HEK293 (cell line): Measurements from ENCODE around the gene LTB4R.

Source experiments
- CTCF ChIA-PET: fragments of 350-600 bp; formaldehyde crosslinking; extraction: SDS; loops from one replicate; lab custom pipeline; 2021; ENCODE audit warnings: antibody characterized with exemption; lab: Yijun Ruan, JAX
- POLR2A ChIA-PET: fragments of 300-600 bp; formaldehyde crosslinking; extraction: SDS; loops from one replicate; lab custom pipeline; 2020; ENCODE audit warnings: antibody characterized with exemption, inconsistent platforms; lab: Yijun Ruan, JAX
- H3K27ac ChIP-seq: fragments of 200-500 bp; sonication (Bioruptor generic); 2 replicates; pipeline ENCODE4 v1.5.1; 2014; ENCODE audit warnings: low read depth, low read length, control low read depth, inconsistent platforms; ENCODE audit errors: extremely low read depth
- H3K36me3 ChIP-seq, 2 experiments: fragments of 200-500 bp in 1 of 2; sonication (Bioruptor generic) in 1 of 2; 1 replicate in 1 of 2; 2 replicates in 1 of 2; pipeline ENCODE4 v1.5.1; 2014 to 2017; ENCODE audit warnings: inconsistent platforms in 2 of 2, low read length in 2 of 2; ENCODE audit not compliant: control insufficient read depth in 2 of 2, insufficient read depth in 1 of 2
- H3K4me1 ChIP-seq: fragments of 200-500 bp; sonication (Bioruptor generic); 2 replicates; pipeline ENCODE4 v1.5.1; 2014; ENCODE audit warnings: mild to moderate bottlenecking, low read length, inconsistent platforms; ENCODE audit not compliant: control insufficient read depth, insufficient read depth
- H3K4me3 ChIP-seq: 2 replicates; pipeline ENCODE4 v1.5.1; 2011; ENCODE audit warnings: low read depth, mild to moderate bottlenecking, control low read depth, low read length, moderate library complexity
- H3K9me3 ChIP-seq: fragments of 200-500 bp; sonication (Bioruptor generic); 2 replicates; pipeline ENCODE4 v1.5.1; 2014; ENCODE audit warnings: low read depth, low read length, inconsistent platforms; ENCODE audit not compliant: control insufficient read depth, insufficient read depth
- KLF7 ChIP-seq: fragments of 450-650 bp; formaldehyde crosslinking; IDR thresholded peaks from 2 replicates; pipeline ENCODE4 v1.5.1; 2016; ENCODE audit warnings: missing biosample characterization, missing genetic modification characterization, borderline replicate concordance
- SETDB1 ChIP-seq: IDR thresholded peaks from one replicate; pipeline ENCODE4 v1.6.1; 2017; ENCODE audit warnings: mild to moderate bottlenecking, low read length, moderate library complexity, mixed read lengths; ENCODE audit not compliant: insufficient read length
- ZFP41 ChIP-seq: fragments of 450-650 bp; formaldehyde crosslinking; IDR thresholded peaks from 2 replicates; pipeline ENCODE4 v1.5.1; 2016; ENCODE audit warnings: missing biosample characterization, missing genetic modification characterization, borderline replicate concordance
- ZNF292 ChIP-seq: fragments of 450-650 bp; formaldehyde crosslinking; IDR thresholded peaks from 2 replicates; pipeline ENCODE4 v1.5.1; 2016; ENCODE audit warnings: low read depth, missing biosample characterization, missing genetic modification characterization, borderline replicate concordance
- ZNF426 ChIP-seq: fragments of 450-650 bp; formaldehyde crosslinking; IDR thresholded peaks from 2 replicates; pipeline ENCODE4 v1.5.1; 2017; ENCODE audit warnings: missing biosample characterization, missing genetic modification characterization, mild to moderate bottlenecking, inconsistent platforms, moderate library complexity
- ZNF558 ChIP-seq: fragments of 450-650 bp; formaldehyde crosslinking; IDR thresholded peaks from 2 replicates; pipeline ENCODE4 v1.5.1; 2016; ENCODE audit warnings: missing biosample characterization, missing genetic modification characterization
- ZNF624 ChIP-seq: fragments of 450-650 bp; formaldehyde crosslinking; IDR thresholded peaks from 2 replicates; pipeline ENCODE4 v1.5.1; 2017; ENCODE audit warnings: missing biosample characterization, missing genetic modification characterization
- ZNF654 ChIP-seq: fragments of 450-650 bp; formaldehyde crosslinking; IDR thresholded peaks from 2 replicates; pipeline ENCODE4 v1.5.1; 2016; ENCODE audit warnings: low read depth, missing biosample characterization, missing genetic modification characterization
- TF ChIP-seq, protein P1 (sequence below): fragments of 450-650 bp; formaldehyde crosslinking; IDR thresholded peaks from 2 replicates; pipeline ENCODE4 v1.5.1; 2016; ENCODE audit warnings: missing biosample characterization, missing genetic modification characterization
- TF ChIP-seq, protein P2 (sequence below): fragments of 450-650 bp; formaldehyde crosslinking; IDR thresholded peaks from 2 replicates; pipeline ENCODE4 v1.5.1; 2016; ENCODE audit warnings: missing biosample characterization, missing genetic modification characterization
- TF ChIP-seq, protein P3 (sequence below): fragments of 450-650 bp; formaldehyde crosslinking; IDR thresholded peaks from 2 replicates; pipeline ENCODE4 v1.5.1; 2017; ENCODE audit warnings: missing biosample characterization, missing genetic modification characterization
- TF ChIP-seq, protein P4 (sequence below): fragments of 450-650 bp; formaldehyde crosslinking; IDR thresholded peaks from 2 replicates; pipeline ENCODE4 v1.5.1; 2016; ENCODE audit warnings: missing biosample characterization, missing genetic modification characterization
- TF ChIP-seq, protein P5 (sequence below): fragments of 450-650 bp; formaldehyde crosslinking; IDR thresholded peaks from 2 replicates; pipeline ENCODE4; 2016; ENCODE audit warnings: missing biosample characterization, missing genetic modification characterization

The LTB4R gene

DNA sequence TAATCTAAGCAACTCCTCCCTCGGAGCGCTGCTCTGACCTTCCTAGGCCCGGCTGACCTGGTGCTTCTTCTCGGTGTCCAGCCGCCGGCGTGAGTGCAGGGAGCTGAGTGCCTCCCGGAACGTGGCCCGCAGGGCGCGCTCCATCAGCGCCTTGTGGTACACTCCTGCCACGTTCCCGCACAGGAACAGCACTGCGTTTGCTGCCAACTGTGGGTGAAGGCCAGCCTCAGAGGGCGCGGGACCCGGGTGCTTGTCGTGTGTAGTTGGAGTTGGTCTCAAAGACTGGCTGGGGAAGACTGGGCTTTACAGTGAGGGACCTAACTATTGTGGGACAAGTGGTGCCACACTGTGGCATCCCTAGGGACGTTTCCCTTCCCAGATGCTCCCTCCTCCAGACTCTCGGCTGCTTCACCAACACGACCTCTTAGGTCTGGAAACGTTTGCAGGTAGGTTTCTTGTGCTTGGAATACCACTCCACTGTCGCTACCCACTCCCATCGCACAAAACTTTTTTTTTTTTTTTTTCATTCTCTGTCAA is 20.5 kb downstream of the LTB4R start:
- Histone ChIP-seq H3K27ac (no peak overlapping the region), H3K9me3 (no peaks in the 10 kb centered on the region), H3K36me3 (no peaks in the 10 kb centered on the region), H3K4me1 (peaks cover 4% of the 10 kb centered on the region; the same call in 1 of the 2 replicates), H3K4me3 (no peak overlapping the region)
- ChIA-PET POLR2A (interaction anchor here (0.6 to 2.6 kb wide), 3 partner anchors 110 to 143 kb away, joined by 3 to 12 read pairs (median 5); partner anchors contain the start of genes IPO4 and SDR39U1), CTCF (interaction anchor here (0.6 to 16.9 kb wide), 12 partner anchors 13 to 317 kb away, joined by 3 to 468 read pairs (median 4); partner anchors contain the start of genes CBLN3 and KHNYN)
- TF ChIP-seq ZNF558 (no peak), ZNF426 (tag by site-specific recombination) (no peak), ZFP41 (tag by site-specific recombination) (no peak), KLF7 (tag by site-specific recombination) (no peak), ZNF292 (no peak), ZNF624 (tag by site-specific recombination) (no peak)
- TF ChIP-seq, protein P1, sequence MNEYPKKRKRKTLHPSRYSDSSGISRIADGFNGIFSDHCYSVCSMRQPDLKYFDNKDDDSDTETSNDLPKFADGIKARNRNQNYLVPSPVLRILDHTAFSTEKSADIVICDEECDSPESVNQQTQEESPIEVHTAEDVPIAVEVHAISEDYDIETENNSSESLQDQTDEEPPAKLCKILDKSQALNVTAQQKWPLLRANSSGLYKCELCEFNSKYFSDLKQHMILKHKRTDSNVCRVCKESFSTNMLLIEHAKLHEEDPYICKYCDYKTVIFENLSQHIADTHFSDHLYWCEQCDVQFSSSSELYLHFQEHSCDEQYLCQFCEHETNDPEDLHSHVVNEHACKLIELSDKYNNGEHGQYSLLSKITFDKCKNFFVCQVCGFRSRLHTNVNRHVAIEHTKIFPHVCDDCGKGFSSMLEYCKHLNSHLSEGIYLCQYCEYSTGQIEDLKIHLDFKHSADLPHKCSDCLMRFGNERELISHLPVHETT (tag by site-specific recombination), result no peak

DNA sequence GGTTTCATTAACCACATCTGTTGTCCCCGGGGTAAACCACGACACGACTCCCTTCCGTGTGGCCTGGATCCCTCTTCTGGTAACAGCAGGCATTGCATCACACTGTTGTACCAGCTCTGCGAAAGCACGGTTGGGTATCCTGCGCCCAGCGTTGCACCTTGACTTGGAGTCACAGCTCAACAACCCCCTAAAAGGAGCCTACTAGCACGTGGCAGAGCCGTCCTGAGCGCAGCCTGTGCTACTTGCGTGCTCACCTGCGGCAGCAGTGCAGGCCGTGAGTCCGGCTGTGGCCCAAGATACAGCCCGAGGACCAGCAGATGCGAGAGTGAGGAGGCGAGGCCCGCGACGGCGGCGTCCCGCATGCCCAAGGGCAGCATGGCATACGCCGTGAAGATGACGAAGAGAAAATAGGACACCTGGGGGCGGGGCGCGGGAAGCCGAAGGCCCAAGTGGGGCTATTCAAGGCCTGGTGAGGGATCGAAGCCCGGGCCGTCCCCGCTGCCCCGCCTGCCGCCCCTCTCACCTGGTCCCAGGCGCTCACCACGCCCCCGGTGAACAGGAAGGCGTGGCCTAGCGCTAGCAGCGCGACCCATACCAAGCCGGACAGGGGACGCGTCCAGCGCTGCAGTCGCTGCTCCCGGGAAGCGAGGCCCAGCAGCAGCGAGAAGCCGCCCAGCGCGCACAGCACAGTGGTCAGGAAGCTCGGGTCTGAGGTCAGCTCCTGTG is 21.1 kb downstream of the LTB4R start:
- CTCF ChIA-PET, result interaction anchor here (0.6 to 16.9 kb wide), 27 partner anchors 9 to 325 kb away, joined by 3 to 468 read pairs (median 7); partner anchors contain the start of genes CBLN3, KHNYN, SDR39U1 and TGM1

More for the DNA sequence above, 21.1 kb downstream of the LTB4R start:
- Histone ChIP-seq H3K9me3 (no peaks in the 10 kb centered on the region), H3K36me3 (no peaks in the 10 kb centered on the region), H3K27ac (no peak overlapping the region), H3K4me1 (peaks cover 4% of the 10 kb centered on the region; the same call in 1 of the 2 replicates), H3K4me3 (no peak overlapping the region)
- POLR2A ChIA-PET, result interaction anchor here (0.6 to 2.7 kb wide), 7 partner anchors 40 to 144 kb away, joined by 3 to 21 read pairs (median 5); partner anchors contain the start of genes CBLN3, IPO4, KHNYN and SDR39U1
- TF ChIP-seq, protein P2, sequence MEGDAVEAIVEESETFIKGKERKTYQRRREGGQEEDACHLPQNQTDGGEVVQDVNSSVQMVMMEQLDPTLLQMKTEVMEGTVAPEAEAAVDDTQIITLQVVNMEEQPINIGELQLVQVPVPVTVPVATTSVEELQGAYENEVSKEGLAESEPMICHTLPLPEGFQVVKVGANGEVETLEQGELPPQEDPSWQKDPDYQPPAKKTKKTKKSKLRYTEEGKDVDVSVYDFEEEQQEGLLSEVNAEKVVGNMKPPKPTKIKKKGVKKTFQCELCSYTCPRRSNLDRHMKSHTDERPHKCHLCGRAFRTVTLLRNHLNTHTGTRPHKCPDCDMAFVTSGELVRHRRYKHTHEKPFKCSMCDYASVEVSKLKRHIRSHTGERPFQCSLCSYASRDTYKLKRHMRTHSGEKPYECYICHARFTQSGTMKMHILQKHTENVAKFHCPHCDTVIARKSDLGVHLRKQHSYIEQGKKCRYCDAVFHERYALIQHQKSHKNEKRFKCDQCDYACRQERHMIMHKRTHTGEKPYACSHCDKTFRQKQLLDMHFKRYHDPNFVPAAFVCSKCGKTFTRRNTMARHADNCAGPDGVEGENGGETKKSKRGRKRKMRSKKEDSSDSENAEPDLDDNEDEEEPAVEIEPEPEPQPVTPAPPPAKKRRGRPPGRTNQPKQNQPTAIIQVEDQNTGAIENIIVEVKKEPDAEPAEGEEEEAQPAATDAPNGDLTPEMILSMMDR (tag by site-specific recombination), result peak; percentile 67; the same call in 1 of the 2 replicates
- TF ChIP-seq, protein P3, sequence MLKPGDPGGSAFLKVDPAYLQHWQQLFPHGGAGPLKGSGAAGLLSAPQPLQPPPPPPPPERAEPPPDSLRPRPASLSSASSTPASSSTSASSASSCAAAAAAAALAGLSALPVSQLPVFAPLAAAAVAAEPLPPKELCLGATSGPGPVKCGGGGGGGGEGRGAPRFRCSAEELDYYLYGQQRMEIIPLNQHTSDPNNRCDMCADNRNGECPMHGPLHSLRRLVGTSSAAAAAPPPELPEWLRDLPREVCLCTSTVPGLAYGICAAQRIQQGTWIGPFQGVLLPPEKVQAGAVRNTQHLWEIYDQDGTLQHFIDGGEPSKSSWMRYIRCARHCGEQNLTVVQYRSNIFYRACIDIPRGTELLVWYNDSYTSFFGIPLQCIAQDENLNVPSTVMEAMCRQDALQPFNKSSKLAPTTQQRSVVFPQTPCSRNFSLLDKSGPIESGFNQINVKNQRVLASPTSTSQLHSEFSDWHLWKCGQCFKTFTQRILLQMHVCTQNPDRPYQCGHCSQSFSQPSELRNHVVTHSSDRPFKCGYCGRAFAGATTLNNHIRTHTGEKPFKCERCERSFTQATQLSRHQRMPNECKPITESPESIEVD (tag by site-specific recombination), result no peak
- TF ChIP-seq SETDB1 (no peak), ZNF654 (tag by site-specific recombination) (peak; percentile 37; the same call in 1 of the 2 replicates)
- TF ChIP-seq, protein P4, sequence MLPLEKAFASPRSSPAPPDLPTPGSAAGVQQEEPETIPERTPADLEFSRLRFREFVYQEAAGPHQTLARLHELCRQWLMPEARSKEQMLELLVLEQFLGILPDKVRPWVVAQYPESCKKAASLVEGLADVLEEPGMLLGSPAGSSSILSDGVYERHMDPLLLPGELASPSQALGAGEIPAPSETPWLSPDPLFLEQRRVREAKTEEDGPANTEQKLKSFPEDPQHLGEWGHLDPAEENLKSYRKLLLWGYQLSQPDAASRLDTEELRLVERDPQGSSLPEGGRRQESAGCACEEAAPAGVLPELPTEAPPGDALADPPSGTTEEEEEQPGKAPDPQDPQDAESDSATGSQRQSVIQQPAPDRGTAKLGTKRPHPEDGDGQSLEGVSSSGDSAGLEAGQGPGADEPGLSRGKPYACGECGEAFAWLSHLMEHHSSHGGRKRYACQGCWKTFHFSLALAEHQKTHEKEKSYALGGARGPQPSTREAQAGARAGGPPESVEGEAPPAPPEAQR (tag by site-specific recombination), result no peak
- TF ChIP-seq, protein P5, sequence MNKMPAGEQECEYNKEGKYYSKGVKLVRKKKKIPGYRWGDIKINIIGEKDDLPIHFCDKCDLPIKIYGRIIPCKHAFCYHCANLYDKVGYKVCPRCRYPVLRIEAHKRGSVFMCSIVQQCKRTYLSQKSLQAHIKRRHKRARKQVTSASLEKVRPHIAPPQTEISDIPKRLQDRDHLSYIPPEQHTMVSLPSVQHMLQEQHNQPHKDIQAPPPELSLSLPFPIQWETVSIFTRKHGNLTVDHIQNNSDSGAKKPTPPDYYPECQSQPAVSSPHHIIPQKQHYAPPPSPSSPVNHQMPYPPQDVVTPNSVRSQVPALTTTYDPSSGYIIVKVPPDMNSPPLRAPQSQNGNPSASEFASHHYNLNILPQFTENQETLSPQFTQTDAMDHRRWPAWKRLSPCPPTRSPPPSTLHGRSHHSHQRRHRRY (tag by site-specific recombination), result no peak
